HepG2 (cell line): ENCODE measurements around the gene CRTAC1. TPM values are rescaled to one million over a fixed set of nuclear protein-coding genes. Genes with fewer than 3 reads are reported as not detected.

ENCODE experiments used
- ATAC-seq: fragments of 200-7000 bp; cut with Tn5 transposase; 3 replicates; pipeline ENCODE4 v1.9.1; 2020; ENCODE audit warnings: mild to moderate bottlenecking, moderate library complexity
- BruUV-seq: library from RNA; stranded (reverse); fragments of 400-500 nt; replicated peaks from 2 replicates; lab custom pipeline; 2021; lab: Mats Ljungman, UMichigan
- CTCF ChIA-PET: fragments of 300-600 bp; formaldehyde crosslinking; extraction: SDS; loops from one replicate; lab custom pipeline; 2021; ENCODE audit warnings: low total read pairs, inconsistent platforms, low intra/inter-chr PET ratio; lab: Yijun Ruan, JAX
- POLR2A ChIA-PET: fragments of 350-600 bp; sonication (Branson Sonifier 250); formaldehyde crosslinking; loops from one replicate; lab custom pipeline; 2020; ENCODE audit warnings: antibody characterized with exemption, inconsistent platforms; lab: Yijun Ruan, JAX
- DNase-seq: peaks from one replicate; pipeline ENCODE4 v3.0.0-alpha.2; 2015; ENCODE audit warnings: low spot score
- FAIRE-seq: peaks from 3 replicates; lab custom pipeline; 2011; peaks lifted over from hg19 to GRCh38; lab: Jason Lieb, UNC
- H2AFZ ChIP-seq: one replicate; pipeline ENCODE4 v1.6.1; 2011; ENCODE audit warnings: low read length, inconsistent platforms
- H3K27ac ChIP-seq: fragments of 300-600 bp; 3 replicates; pipeline ENCODE4 v1.8.0; 2011; ENCODE audit warnings: mixed run types, mild to moderate bottlenecking, mixed read lengths, low read length, inconsistent platforms; ENCODE audit not compliant: insufficient read depth; ENCODE audit errors: extremely low read length
- H3K27me3 ChIP-seq, 2 experiments: fragments of 200-600 bp in 1 of 2; 2 replicates in 1 of 2; 3 replicates in 1 of 2; pipeline versions ENCODE4 v1.6.0 to v1.8.0; 2011; ENCODE audit warnings: low read length in 2 of 2, mild to moderate bottlenecking in 2 of 2, moderate library complexity in 2 of 2, inconsistent platforms in 1 of 2; ENCODE audit not compliant: insufficient read depth in 2 of 2, control insufficient read depth in 1 of 2
- H3K36me3 ChIP-seq, 2 experiments: fragments of 200-600 bp in 1 of 2; replicated peaks in 1 of 2; 2 replicates in 1 of 2; 3 replicates in 1 of 2; pipeline versions ENCODE4 v1.5.1 to v1.8.0; 2011; ENCODE audit warnings: low read length in 2 of 2, inconsistent platforms in 1 of 2; ENCODE audit not compliant: insufficient read depth in 2 of 2, control insufficient read depth in 1 of 2
- H3K4me1 ChIP-seq: 2 replicates; pipeline ENCODE4 v1.5.1; 2012; ENCODE audit warnings: low read length, inconsistent platforms; ENCODE audit not compliant: insufficient read depth
- H3K4me2 ChIP-seq: 2 replicates; pipeline ENCODE4 v1.6.0; 2011; ENCODE audit warnings: low read depth, low read length, inconsistent platforms
- H3K4me3 ChIP-seq, 3 experiments: fragments of 200-600 bp in 1 of 3; sonication (generic), shearing (Covaris generic) in 1 of 3; replicated peaks in 1 of 3; 2 replicates each; pipeline ENCODE4 v1.5.1; 2011 to 2016; ENCODE audit warnings: low read length in 3 of 3, inconsistent platforms in 2 of 3, low read depth in 2 of 3, mild to moderate bottlenecking in 2 of 3, control low read depth in 1 of 3, mixed read lengths in 1 of 3; ENCODE audit not compliant: insufficient read depth in 1 of 3
- H3K79me2 ChIP-seq: one replicate; pipeline ENCODE4 v1.6.1; 2011; ENCODE audit warnings: low read length, inconsistent platforms; ENCODE audit not compliant: insufficient read depth
- H3K9ac ChIP-seq: 2 replicates; pipeline ENCODE4 v1.6.0; 2011; ENCODE audit warnings: mild to moderate bottlenecking, low read depth, low read length, inconsistent platforms; ENCODE audit not compliant: insufficient read depth
- H3K9me3 ChIP-seq: 2 replicates; pipeline ENCODE4 v1.5.1; 2012; ENCODE audit warnings: mild to moderate bottlenecking, low read length
- H4K20me1 ChIP-seq: 2 replicates; pipeline ENCODE4 v1.6.0; 2011; ENCODE audit warnings: inconsistent platforms, mild to moderate bottlenecking, low read length, moderate library complexity; ENCODE audit not compliant: insufficient read depth
- CBFB ChIP-seq: sonication (generic); formaldehyde crosslinking; IDR thresholded peaks from 2 replicates; pipeline ENCODE4 v1.4.0; 2020; ENCODE audit warnings: missing genetic modification reagents
- WGBS: methylation state at CpG from one replicate; pipeline ENCODE4 v1.1.6; 2017; ENCODE audit warnings: low lambda C conversion rate; 5-methylcytosine and 5-hydroxymethylcytosine counted together
- in situ Hi-C: cut with HindIII; loops from 2 replicates; pipeline ENCODE4 v1.10.0; 2017; ENCODE audit warnings: low pct_unique_long_range_greater_than_20kb; ENCODE audit not compliant: extremely low pct_ligation_motif_present
- intact Hi-C: fragments of 100-400 bp; cut with micrococcal nuclease; formaldehyde crosslinking; loops from one replicate; pipeline ENCODE4 v1.10.0; 2022; ENCODE audit not compliant: unreplicated experiment
- polyA plus RNA-seq, 8 experiments: library from polyadenylated mRNA; depleted of rRNA in 3 of 8; stranded (reverse) in 7 of 8; unstranded in 1 of 8; fragments of >200 nt; fragmentation: Illumina TruSeq in 4 of 8; extraction: Trizol in 4 of 8; gene quantifications; 2 replicates each; pipeline versions ENCODE4 v1.2.1 to v1.2.3, GENCODE V29; 2011 to 2016; ENCODE audit warnings: low read depth in 4 of 8, missing spikeins in 1 of 8, mixed read lengths in 1 of 8; ENCODE audit not compliant: insufficient read depth in 1 of 8
- total RNA-seq, 5 experiments: library from RNA; depleted of rRNA; stranded (reverse); fragments of >200 nt; fragmentation: Illumina TruSeq; extraction: Trizol; gene quantifications; 2 replicates each; pipeline ENCODE4 v1.2.3, GENCODE V29; 2016; ENCODE audit warnings: low read depth in 1 of 5
- TF ChIP-seq, protein P1 (sequence below): sonication (generic); formaldehyde crosslinking; IDR thresholded peaks from 2 replicates; pipeline ENCODE4 v1.4.0; 2020; ENCODE audit warnings: missing genetic modification reagents, borderline replicate concordance

CRTAC1 gene
- total and polyA plus RNA-seq, 2 of the 13 experiments (the other 11 are each of a cell fraction or from before 2014, with no cell fraction given) = not detected

DNA sequence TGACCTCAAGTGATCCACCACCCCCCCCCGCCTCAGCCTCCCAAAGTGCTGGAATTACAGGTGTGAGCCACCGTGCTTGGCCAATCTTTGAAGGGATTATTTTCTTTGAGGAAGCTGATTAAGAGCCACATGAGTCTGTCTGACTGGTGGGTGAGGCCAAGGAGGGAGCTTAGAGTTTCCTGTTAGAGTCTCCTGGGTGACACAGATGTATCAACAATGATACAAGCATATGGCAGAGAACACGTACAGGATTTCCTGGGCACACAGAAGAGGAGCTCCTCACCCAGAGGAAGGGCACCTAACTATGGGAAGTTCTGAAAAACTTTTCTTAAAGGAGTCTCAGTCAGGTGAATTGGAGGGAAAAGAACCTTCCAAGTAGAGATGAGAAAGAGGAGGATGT is 111.4 kb downstream of the CRTAC1 start (continued):
- TF ChIP-seq, protein P1, sequence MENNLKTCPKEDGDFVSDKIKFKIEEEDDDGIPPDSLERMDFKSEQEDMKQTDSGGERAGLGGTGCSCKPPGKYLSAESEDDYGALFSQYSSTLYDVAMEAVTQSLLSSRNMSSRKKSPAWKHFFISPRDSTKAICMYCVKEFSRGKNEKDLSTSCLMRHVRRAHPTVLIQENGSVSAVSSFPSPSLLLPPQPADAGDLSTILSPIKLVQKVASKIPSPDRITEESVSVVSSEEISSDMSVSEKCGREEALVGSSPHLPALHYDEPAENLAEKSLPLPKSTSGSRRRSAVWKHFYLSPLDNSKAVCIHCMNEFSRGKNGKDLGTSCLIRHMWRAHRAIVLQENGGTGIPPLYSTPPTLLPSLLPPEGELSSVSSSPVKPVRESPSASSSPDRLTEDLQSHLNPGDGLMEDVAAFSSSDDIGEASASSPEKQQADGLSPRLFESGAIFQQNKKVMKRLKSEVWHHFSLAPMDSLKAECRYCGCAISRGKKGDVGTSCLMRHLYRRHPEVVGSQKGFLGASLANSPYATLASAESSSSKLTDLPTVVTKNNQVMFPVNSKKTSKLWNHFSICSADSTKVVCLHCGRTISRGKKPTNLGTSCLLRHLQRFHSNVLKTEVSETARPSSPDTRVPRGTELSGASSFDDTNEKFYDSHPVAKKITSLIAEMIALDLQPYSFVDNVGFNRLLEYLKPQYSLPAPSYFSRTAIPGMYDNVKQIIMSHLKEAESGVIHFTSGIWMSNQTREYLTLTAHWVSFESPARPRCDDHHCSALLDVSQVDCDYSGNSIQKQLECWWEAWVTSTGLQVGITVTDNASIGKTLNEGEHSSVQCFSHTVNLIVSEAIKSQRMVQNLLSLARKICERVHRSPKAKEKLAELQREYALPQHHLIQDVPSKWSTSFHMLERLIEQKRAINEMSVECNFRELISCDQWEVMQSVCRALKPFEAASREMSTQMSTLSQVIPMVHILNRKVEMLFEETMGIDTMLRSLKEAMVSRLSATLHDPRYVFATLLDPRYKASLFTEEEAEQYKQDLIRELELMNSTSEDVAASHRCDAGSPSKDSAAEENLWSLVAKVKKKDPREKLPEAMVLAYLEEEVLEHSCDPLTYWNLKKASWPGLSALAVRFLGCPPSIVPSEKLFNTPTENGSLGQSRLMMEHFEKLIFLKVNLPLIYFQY (CRISPR knock-in tag) = no peak
- TF ChIP-seq, all 625 proteins: peak for 0

DNA sequence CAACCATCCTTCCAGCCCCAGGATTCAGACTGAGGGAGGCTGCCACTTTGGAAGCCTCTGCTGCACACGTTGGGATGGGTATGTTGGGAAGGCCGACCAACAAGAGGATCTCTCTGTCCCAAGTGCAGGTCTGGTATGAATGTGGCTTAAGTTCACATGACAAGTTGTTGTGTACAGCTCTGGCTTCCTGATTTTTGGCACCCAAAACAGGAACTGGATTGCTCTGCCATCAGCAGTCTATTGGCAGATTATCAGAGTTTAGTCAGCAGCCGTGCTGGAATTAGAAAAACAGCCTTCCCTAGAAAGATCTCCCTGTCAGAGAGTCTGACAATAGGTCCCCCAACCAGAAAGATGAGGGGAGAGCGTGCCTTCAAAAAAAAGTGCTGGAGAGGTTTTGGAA is 113.8 kb downstream of the CRTAC1 start:
- no TSS peak for BruUV-seq
- intact Hi-C loops = no loop called here

More for the DNA sequence above, 113.8 kb downstream of the CRTAC1 start:
- no peaks in the 10 kb centered on the region for H3K36me3 ChIP-seq
- peaks cover 3 to 12% of the 10 kb centered on the region in 2 experiments; a peak in 3 of 5 replicates for H3K27me3 ChIP-seq
- ATAC-seq = no peak
- no peak for DNase-seq
- 0 out of 2 replicates have a peak, but pooled peaks cover 6% of the 10 kb centered on the region for H4K20me1 ChIP-seq
- H3K9ac ChIP-seq = no peak overlapping the region
- FAIRE-seq = no peak
- 23% methylated on average over 2 of the region's 4 CpGs for WGBS
- no peak overlapping the region for H3K4me3 ChIP-seq
- no peaks in the 10 kb centered on the region for H3K4me1 ChIP-seq
- no peak overlapping the region for H3K27ac ChIP-seq
- POLR2A ChIA-PET = no interaction called here
- no peak overlapping the region for H3K4me2 ChIP-seq
- no peak for TF ChIP-seq CBFB (CRISPR knock-in tag)
- H2AFZ ChIP-seq = no peak overlapping the region
- H3K9me3 ChIP-seq = no peaks in the 10 kb centered on the region
- no peaks in the 10 kb centered on the region for H3K79me2 ChIP-seq
- CTCF ChIA-PET = interaction anchor here (3.1 kb wide), 1 partner anchor 125 kb away, joined by 39 read pairs; no protein-coding TSS in a partner anchor
- in situ Hi-C loops = loop anchor here (5.0 to 25.0 kb wide), 2 partner anchors 126 to 396 kb away; no protein-coding TSS in a partner anchor
